NCI-H748 (cell line): ENCODE measurements around the gene UBE2E2.

Experiments used
- DNase-seq: peaks from one replicate; lab custom pipeline; 2025; ENCODE audit not compliant: unreplicated experiment; lab: John Stamatoyannopoulos, UW

Gene UBE2E2

GRCh38 chr3:23435318-23435717, 232.2 kb downstream of the UBE2E2 start:
- DNase-seq = peak; percentile 19

- no peak for DNase-seq
Measured at GRCh38 chr3:23435904-23436303, 232.8 kb downstream of the UBE2E2 start.

- DNase-seq = no peak
Measured at GRCh38 chr3:23437484-23438145, 234.5 kb downstream of the UBE2E2 start.

- no peak for DNase-seq
Measured at GRCh38 chr3:23438657-23439056, 235.5 kb downstream of the UBE2E2 start.

GRCh38 chr3:23439080-23439479, 236.0 kb downstream of the UBE2E2 start:
- no peak for DNase-seq

GRCh38 chr3:23440416-23441294, 237.5 kb downstream of the UBE2E2 start:
- DNase-seq = no peak

GRCh38 chr3:23442598-23443383, 239.7 kb downstream of the UBE2E2 start:
- DNase-seq = no peak

GRCh38 chr3:23444386-23444785, 241.3 kb downstream of the UBE2E2 start:
- no peak for DNase-seq

- DNase-seq = no peak
Measured at GRCh38 chr3:23446301-23446700, 243.2 kb downstream of the UBE2E2 start.

- DNase-seq = no peak
Measured at GRCh38 chr3:23448998-23449537, 245.9 kb downstream of the UBE2E2 start.

- DNase-seq = no peak
Measured at GRCh38 chr3:23450051-23450450, 246.9 kb downstream of the UBE2E2 start.

- DNase-seq = no peak
Measured at GRCh38 chr3:23450806-23451205, 247.7 kb downstream of the UBE2E2 start.

GRCh38 chr3:23452408-23452807, 249.3 kb downstream of the UBE2E2 start:
- no peak for DNase-seq

- DNase-seq = peak; percentile 21
Measured at GRCh38 chr3:23455084-23455483, 252.0 kb downstream of the UBE2E2 start.

GRCh38 chr3:23455775-23456174, 252.6 kb downstream of the UBE2E2 start:
- DNase-seq = no peak

- no peak for DNase-seq
Measured at GRCh38 chr3:23457697-23458096, 254.6 kb downstream of the UBE2E2 start.

GRCh38 chr3:23459465-23459864, 256.3 kb downstream of the UBE2E2 start:
- no peak for DNase-seq

GRCh38 chr3:23459889-23460546, 256.9 kb downstream of the UBE2E2 start:
- DNase-seq = no peak

- no peak for DNase-seq
Measured at GRCh38 chr3:23461069-23461468, 257.9 kb downstream of the UBE2E2 start.

- no peak for DNase-seq
Measured at GRCh38 chr3:23463791-23464190, 260.7 kb downstream of the UBE2E2 start.

- DNase-seq = no peak
Measured at GRCh38 chr3:23465569-23465968, 262.4 kb downstream of the UBE2E2 start.
